ENCODE data around the gene DPP9.
A peak's percentile ranks its signal among the peaks of the same experiment; 100 is the strongest.
"Not testable (repeated sequence)": the region's sequence is repeated elsewhere in the genome, so short reads cannot be mapped to it uniquely, and the experiment has no call there.

Gene DPP9

GRCh38 chr19:4723595-4724514 is at the start of gene DPP9:
TSS of gene DPP9 (minus strand) at chr19:4723842. CDS start at chr19:4719906, 3,936 bp downstream.
- peak; percentile 98 for DNase-seq (ENCODE audit: low spot score)

- DNase-seq (ENCODE audit: low spot score): no peak
Measured at GRCh38 chr19:4773047-4773640, 49.5 kb upstream of the DPP9 start.

- no peak for DNase-seq (ENCODE audit: low spot score)
Measured at GRCh38 chr19:4772566-4772965, 48.9 kb upstream of the DPP9 start.

- DNase-seq (ENCODE audit: low spot score): peak; percentile 76
Measured at GRCh38 chr19:4768934-4769777, 45.5 kb upstream of the DPP9 start.

GRCh38 chr19:4764393-4764660 is 40.7 kb upstream of the DPP9 start:
- DNase-seq (ENCODE audit: low spot score): no peak

GRCh38 chr19:4763021-4763420 is 39.4 kb upstream of the DPP9 start:
- DNase-seq (ENCODE audit: low spot score): no peak

- no peak for DNase-seq (ENCODE audit: low spot score)
Measured at GRCh38 chr19:4760285-4760650, 36.6 kb upstream of the DPP9 start.

- peak; percentile 61 for DNase-seq (ENCODE audit: low spot score)
Measured at GRCh38 chr19:4759388-4760284, 36.0 kb upstream of the DPP9 start.

- no peak for DNase-seq (ENCODE audit: low spot score)
Measured at GRCh38 chr19:4758659-4759058, 35.0 kb upstream of the DPP9 start.

DNA sequence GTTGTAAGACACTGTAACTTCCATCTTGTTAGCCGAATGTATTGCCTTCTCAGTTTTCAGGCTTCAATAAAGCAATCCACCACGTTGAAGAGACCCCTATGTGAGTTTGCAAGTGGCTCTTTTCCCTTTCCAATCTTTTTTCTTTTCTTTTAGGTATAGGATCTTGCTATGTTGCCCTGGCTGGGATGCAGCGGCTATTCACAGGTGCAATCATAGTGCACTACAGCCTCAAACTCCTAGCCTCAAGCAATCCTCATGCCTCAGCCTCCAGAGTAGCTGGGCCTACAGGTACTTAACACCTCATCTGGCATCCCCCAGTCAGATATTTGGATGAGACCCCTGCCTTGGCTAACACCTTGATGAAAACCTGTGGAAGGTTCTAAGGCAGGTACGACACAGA is 34.4 kb upstream of the DPP9 start:
- DNase-seq (ENCODE audit: low spot score): no peak

GRCh38 chr19:4755459-4755858 is 31.8 kb upstream of the DPP9 start:
- no peak for DNase-seq (ENCODE audit: low spot score)

GRCh38 chr19:4754248-4754647 is 30.6 kb upstream of the DPP9 start:
- DNase-seq (ENCODE audit: low spot score): no peak

GRCh38 chr19:4749870-4750590 is 26.4 kb upstream of the DPP9 start:
- no peak for DNase-seq (ENCODE audit: low spot score)

DNA sequence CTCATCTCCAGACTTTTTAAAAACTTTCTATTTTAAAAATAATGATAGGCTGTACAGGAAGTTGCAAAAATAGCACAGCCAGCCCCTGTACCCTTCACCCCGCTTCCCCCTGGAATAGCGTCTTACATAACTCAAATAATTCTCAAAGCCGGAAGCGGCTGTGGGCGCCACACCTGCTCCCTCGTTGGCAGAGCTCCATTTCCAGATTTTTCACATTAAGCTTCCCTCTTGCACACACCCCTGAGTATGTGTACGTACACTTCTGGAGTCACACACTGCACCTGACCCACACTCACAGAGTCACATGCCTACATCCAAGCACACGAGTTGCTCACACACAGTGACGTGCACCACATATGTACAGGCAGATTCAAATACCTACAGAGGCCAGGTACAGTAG is 24.9 kb upstream of the DPP9 start:
- no peak for DNase-seq (ENCODE audit: low spot score)

GRCh38 chr19:4748185-4748584 is 24.5 kb upstream of the DPP9 start:
- no peak for DNase-seq (ENCODE audit: low spot score)

GRCh38 chr19:4745986-4746385 is 22.3 kb upstream of the DPP9 start:
- no peak for DNase-seq (ENCODE audit: low spot score)

DNA sequence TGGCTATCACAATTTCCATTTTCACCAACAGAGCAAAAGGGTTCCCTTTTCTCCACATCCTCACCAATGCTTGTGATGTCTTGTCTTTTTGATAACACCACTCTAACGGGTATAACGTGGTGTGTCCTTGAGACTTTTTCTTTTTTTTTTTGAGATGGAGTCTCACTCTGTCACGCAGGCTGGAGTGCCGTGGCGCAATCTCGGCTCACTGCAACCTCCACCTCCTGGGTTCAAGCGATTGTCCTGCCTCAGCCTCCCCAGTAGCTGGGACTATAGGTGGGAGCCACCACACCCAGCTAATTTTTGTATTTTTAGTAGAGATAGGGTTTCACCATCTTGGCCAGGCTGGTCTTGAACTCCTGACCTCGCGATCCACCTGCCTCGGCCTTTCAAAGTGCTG is 21.5 kb upstream of the DPP9 start:
- DNase-seq (ENCODE audit: low spot score): not testable (repeated sequence)

- no peak for DNase-seq (ENCODE audit: low spot score)
Measured at GRCh38 chr19:4744451-4745174, 21.0 kb upstream of the DPP9 start.

GRCh38 chr19:4742723-4743646 is 19.3 kb upstream of the DPP9 start:
- no peak for DNase-seq (ENCODE audit: low spot score)
